Left renal cortex interstitium (tissue), 4 donors: ENCODE data around the gene NUP37. TPM values are rescaled to one million over a fixed set of nuclear protein-coding genes. Genes with fewer than 3 reads are reported as not detected.
"Not testable (repeated sequence)": the region's sequence is repeated elsewhere in the genome, so short reads cannot be mapped to it uniquely, and the experiment has no call there.

ENCODE experiments used
- DNase-seq, 4 donors: peaks; one replicate each; pipeline ENCODE4 v3.0.0-alpha.2; 2013; ENCODE audit warnings: low read depth in 4 of 4, low spot score in 2 of 4, missing footprints in 1 of 4
- polyA plus RNA-seq, 4 donors: library from polyadenylated mRNA; unstranded; fragments of 120-200 nt; gene quantifications; one replicate each; pipeline ENCODE4 v1.2.1, GENCODE V29; 2013; ENCODE audit not compliant: insufficient read length in 4 of 4

Gene NUP37
- polyA plus RNA-seq, 4 donors = 27.9 to 36.7 (median 34.0) TPM

DNA sequence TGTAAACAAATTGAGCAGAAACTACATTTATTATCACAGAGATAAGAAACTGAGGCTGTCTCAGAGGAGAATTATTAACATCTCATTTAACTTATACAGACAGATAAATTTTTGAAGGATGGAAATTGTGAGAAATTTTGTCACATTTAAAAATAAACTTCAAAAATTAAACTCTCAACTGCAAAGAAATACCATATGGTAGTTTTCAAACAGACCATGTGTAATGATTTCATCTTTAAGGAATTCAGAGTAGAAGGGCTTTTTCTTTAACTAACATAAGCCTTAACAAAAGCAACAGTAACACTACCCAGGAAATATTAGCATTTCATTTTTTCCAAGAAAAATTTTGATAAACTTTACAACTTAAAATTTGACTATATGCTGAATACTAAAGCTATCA lies 26.6 kb downstream of the NUP37 start:
- DNase-seq = no peak

DNA sequence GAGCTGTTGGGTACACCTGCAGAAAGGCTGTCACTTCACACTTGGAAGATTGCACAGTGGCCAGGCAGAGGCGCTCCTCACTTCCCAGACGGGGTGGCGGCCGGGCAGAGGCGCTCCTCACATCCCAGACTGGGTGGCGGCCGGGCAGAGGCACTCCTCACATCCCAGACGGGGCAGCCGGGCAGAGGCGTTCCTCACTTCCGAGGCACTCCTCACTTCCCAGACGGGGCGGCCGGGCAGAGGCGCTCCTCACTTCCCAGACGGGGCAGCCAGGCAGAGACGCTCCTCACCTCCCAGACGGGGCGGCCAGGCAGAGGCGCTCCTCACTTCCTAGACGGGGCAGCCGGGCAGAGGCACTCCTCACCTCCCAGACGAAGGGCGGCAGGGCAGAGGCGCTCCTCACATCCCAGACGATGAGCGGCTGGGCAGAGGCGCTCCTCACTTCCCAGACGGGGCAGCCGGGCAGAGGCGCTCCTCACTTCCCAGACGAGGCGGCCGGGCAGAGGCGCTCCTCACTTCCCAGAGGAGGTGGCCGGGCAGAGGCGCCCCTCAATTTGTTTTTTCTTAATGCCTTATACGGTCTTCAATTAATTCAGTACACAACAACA lies 30.6 kb downstream of the NUP37 start:
- DNase-seq = not testable (repeated sequence)

DNA sequence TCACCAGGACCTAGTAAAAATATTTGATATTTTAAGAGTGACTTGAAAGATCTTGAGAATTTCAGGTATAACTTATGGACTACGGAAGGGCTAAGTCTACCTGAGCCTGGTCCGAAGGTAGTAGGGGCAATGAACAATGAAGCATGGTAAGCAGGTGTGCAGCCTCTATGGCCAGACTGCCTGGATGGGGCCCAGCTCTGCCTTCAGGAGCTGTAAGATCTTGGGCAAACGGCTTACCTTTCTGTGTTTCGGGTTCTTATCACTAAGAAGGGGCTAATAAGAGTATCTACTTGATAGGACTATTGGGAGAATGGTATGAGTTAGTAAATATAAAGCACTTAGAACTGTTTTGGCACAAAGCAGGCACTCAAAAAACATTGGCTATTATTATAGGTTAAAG lies 39.1 kb downstream of the NUP37 start:
- no peak for DNase-seq

DNA sequence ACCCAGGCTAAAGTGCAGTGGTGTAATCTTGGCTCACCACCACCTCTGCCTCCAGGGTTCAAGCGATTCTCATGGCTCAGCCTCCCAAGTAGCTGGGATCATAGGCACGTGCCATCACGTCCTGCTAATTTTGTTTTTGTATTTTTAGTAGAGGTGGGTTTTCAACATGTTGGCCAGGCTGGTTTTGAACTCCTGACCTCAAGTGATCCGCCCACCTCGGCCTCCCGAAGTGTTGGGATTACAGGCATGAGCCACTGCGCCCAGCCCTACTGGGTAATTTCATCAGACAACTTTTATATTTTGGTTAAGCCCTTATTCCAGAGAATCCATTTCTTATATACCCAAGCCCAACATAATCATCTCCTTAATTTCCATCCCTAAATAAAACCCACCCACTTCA lies 47.8 kb downstream of the NUP37 start:
- DNase-seq = not testable (repeated sequence)

DNA sequence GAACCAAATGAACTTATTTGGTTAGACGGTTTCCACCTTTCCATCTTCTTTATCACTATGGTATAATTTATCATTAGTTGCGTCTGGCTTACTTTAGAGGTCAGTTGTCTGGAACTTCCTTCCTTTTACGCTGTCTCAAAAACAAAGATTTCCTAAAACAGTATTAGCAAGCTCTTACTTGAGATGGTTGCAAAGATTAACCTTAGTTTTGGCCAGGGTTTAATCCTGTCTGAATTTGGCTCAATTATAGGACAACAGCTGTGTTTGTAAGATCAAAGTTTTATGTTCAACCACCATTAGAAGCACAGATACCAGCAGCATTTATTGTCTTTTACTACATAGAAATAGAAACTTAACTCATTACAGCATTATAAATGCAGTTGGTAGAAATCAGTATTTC lies 50.2 kb downstream of the NUP37 start:
- no peak for DNase-seq

DNA sequence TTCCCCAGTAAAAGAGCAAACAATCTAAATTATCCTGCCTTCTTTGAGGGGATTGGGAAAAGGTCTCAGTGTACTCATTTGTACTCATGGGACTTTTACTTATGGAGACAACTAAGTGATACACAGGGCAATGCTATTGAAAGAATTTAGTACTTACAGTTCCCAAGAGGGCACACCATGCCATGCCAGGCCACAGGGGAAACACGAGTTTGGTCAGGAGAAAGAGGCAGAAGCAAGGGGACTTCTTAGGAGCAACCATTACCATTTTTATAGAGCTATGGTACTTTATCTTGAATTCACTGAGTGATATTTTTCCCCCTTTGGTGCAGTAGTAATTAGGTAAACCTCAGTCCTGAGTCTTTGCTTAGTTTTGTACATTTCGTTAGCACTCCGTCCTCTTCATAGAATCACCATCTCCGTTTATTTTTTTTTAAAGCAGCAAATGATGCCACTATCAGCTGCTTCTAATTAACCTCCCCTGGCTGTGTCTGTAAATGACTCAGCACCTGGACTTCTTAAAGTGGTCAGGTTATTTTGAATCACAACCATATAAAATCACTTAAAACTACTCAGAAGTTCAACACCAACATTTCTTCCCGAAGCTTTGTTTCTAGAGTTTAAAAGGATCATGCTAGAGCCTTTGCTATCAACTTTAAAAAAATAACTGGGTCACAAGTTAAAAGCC lies 52.2 kb downstream of the NUP37 start:
- no peak for DNase-seq

DNA sequence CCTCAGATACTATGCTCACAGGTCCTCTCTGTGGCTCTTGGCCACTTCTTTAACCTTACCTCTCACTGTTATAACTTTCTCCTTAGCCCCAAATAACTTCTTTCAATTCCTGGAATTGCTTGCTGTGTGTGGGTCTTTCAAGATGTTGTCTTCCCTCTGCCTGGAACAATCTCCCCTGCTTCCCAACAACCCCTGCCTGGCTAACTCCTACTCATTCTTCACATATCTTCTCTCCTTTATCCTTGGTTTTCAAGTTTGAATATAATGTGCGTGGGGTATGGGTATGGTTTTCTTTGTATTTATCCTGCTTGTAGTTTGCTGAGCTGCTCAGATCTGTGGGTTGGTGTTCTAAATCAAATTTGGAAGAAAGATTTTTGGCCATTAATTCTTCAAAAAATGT lies 55.4 kb downstream of the NUP37 start:
- DNase-seq = no peak

DNA sequence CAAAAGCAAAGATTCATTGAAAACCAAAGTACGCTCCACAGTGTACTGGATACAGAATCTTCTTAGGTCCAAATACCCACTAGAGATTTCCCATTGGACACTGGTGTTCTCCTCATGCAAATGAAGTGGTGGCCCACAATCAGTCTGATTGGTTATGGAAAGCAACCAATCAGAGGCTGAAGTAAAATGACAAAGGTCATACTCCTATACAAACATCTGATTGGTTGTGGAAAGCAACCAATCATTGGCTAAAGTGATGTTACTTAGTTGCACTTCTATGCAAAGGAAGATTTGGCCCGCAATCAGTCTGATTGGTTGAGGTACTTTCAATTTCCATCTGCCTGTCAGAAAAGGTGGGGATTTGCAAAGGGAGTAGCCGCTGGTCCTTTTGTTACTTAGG lies 56.8 kb downstream of the NUP37 start:
- no peak for DNase-seq

DNA sequence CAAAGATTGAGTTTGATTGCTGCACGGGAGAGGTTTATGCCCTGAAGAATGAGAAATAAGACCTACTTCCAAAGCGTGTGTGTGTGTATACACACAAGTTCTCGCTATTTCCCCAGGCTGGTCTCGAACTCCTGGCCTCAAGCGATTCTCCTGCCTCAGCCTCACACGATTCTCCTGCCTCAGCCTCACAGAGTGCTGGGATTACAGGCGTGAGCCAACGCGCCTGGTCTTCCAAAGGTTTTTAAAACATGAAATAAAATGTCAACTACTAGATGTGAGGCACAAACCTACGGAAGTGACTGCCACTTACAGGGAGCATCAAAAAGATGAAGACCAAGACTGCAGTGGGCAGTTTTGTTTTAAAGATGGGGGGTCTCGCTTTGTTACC lies 57.5 kb downstream of the NUP37 start:
- DNase-seq = no peak

DNA sequence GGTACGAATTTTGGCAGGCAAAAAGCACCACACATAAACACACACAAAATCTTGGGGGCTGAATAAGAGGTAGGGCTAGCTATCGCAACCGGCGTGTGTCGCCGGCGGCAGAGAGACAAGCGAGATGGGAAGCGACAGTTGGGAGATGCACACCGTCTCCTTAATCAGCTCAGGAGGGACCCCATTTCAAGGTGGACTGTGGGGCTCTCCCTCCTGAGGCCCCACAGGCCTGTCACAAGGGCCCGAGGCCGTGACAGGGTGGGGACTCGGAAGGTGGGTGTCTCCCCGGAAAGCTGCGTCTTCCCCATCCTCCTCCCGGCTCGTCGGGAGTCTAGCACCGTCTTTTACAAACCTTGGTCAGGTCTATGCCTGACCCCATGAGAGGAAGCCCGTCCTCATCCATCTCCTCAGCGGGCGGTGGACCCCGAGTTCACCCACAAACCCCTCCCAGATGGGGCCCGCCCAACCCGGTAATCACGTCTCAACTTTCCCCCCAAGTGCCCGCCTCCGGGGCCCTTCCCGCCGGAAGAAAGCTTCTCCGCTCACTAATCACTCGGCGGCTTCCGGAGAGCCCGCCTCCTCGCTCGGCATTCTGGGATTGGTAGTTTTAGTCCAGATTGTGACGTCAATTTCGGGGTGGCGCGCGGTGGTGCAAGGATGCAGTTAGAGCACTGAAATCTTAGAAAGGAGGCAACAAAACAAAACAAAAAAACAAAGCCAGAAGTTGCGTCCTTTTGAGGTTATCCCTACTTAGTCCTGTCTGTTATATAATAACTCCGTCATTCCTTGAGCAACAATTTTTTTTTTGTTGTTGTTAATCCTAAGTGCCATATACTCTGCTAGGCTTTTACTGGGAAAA lies 58.1 kb downstream of the NUP37 start, which contains the start of gene WASHC3:
TSS of gene WASHC3 (minus strand) at position 432 of the 859 bp plus-strand sequence. CDS start at position 403, 29 bp downstream.
- DNase-seq = peak; percentile 83 to 95 (median 88)

DNA sequence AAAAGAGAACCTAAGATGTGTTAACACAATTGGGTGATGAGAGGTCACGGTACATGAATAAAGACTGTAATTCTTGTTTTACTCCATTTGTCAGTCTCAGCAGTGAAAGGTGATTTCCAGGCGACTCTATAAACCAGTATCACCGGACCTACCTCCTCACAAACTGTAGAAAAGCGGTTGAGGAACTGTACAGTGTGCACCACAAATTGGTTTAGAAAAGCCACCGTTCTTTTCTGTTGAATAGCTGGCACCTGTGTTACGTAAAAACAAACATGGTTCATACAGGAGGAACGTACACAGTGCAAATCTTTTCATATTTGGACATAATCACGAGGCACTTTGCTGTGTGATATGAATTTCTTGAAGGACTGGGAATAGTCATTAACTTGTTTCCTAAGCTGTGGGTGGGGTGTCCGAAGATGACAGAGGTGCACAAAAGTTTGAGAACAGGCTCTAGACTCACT lies 58.8 kb downstream of the NUP37 start:
- DNase-seq = peak in 3 of 4 donors; percentile 6 to 9 (median 7)

DNA sequence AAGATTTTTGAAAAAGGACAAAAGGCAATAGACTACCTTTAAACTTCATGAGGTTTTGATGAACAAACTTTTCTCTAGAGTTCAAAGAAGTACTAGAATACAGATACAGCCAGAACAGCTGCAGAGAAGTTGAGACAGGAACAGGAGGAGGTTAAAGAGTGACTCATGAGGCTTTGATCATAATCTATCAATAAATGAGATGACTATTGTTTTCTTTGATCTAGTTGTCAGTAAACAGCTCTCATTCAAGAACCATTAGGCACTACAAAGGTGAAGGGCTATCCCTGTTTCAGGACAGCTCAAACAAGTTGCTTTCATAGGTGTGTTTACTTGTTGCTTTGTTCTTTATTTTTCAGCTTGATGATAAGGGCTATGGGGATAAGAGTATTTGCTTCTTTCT lies 60.6 kb downstream of the NUP37 start:
- DNase-seq = no peak

DNA sequence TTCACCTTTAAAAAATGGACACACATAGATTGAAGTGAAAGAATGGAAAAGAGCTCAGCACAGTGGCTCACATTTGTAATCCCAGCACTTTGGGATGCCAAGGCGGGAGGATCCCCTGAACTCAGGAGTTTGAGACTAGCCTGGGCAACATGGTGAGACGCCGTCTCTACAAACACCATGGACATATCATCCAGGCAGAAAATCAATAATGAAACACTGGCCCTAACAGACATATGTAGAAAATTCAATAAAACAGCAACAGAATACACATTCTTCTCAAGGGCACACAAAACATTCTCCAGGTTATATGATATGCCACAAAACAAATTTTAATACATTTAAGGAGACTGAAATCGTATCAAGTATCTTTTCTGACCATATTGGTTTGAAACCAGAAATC lies 65.6 kb downstream of the NUP37 start:
- no peak for DNase-seq

DNA sequence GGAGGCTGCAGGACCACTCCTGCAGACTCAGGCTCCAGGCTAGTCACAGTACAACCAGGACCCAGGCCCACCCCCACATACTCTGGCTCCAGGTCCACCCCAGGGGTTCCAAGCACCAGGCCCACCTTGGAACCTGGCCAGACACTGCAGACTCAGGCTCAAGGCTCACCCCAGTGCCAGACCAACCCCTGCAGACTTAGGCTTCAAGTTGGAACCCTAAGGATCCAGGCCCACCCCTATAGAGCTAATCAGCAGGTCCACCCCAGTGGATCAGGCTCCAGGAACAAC lies 66.9 kb downstream of the NUP37 start:
- DNase-seq = no peak

DNA sequence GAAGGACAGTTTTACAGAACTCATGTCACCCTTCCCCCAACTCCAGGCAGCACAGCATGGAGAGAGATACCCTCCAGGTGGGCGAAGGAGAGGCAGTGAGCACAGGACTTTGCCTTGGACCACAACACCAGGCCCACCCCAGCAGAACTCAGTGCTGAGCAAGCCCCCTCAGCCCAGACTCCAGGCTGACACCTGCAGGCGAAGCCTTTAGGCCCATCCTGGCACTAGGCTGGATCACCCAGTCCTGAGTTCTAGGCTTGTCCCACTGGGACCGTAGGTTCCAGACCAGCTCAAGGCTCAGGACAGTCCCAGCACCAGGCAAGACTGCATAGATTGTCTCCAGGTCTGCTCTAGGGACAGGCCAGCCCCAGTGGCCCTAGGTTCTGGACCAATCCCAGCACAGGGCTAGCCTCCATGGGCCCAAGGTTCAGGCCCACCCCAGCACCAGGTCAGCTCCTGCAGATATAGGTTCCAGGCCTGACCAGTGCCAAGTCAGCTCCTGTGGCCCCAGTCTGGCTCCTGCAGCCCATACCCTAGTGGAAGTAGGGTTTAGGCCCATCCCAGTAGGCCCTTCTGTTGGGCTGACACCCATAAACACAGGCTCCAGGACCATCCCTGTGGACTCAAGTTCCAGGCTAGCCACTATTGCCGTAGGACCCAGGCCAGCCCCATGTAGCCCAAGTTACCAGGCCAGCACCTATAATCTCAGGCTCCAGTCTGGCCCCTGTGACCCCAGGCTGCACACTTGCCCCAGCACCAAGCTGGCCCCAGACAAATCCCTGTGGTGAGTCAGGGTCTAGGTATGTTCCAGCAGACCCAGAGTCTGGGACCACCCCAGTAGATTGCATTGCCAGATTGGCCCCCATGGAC lies 67.5 kb downstream of the NUP37 start:
- no peak for DNase-seq

DNA sequence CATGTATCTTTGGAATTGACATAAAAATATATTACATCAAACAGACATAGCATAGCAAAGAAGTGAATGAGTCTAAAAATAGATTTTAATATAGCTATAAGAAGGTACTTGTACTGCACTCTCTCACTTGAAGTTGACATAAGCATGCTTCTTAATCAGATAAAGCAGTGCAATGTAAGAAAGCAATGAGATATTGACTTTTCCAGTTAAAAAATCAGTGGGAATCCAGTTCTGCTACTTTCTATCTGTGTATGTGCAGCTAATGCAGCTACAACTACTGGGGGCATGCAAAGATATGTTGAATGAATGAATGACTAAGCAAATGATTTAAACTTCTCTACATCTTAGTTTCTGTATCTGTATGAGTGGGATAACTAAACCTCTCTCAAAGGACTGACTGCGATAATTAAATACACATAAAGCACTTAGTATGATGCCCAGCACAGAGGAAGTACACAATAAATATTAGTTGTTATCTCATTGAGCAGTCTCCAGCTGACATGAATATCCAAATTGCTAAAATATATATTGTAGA lies 68.4 kb downstream of the NUP37 start:
- no peak for DNase-seq

DNA sequence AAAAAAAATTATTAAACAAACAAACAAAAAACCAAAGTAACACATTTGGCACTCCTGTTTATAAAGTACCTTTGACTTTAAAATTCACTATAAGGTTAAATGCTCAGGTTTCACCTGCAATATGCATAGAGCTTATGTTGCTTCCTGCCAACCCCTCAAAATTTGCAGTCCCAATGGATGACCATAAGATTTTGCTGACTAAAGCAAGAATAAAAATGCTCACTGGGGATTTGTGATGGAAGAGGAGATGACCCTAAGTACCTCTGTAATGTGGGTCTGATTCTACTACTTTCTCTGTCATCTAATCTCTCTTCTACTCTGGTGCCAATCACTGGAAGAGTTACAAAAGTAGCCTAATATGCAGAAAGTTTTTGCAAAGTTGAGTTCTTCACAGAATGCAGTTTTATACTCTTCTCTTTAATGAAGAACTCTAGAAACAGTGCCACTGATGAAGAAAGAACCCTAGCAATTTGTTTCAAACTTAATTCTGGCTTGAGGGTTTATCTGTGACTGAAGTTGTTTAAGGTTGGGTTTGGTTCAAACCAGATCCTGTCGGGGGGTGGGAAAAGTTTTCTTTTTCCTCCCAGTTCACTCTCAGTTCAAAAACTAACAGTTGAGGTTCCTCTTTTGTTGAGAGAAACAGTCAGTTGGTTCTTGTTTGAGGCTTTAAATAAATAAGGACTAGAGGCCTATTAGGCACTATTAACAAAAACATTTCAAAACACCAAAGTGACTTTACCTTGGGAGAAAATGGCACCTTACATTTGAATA lies 69.1 kb downstream of the NUP37 start:
- no peak for DNase-seq

DNA sequence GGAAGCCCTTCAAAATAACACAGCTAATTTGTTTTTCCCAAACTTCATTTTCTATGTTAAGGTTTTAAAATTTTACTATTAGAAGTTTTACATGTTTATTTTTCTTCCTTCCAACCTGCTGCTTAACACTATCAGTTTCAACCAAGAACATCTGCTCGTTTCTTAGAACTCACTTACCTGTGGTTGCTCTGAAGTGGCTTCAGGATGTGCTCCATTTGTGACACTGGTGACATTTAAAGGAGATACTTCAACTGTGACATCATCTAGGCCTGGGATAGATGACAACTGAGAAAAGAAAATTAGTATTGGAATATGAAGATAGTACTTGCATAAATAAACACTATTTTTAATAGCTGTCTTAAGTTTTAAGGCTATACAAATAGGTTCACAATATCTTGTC lies 76.0 kb downstream of the NUP37 start:
- no peak for DNase-seq

DNA sequence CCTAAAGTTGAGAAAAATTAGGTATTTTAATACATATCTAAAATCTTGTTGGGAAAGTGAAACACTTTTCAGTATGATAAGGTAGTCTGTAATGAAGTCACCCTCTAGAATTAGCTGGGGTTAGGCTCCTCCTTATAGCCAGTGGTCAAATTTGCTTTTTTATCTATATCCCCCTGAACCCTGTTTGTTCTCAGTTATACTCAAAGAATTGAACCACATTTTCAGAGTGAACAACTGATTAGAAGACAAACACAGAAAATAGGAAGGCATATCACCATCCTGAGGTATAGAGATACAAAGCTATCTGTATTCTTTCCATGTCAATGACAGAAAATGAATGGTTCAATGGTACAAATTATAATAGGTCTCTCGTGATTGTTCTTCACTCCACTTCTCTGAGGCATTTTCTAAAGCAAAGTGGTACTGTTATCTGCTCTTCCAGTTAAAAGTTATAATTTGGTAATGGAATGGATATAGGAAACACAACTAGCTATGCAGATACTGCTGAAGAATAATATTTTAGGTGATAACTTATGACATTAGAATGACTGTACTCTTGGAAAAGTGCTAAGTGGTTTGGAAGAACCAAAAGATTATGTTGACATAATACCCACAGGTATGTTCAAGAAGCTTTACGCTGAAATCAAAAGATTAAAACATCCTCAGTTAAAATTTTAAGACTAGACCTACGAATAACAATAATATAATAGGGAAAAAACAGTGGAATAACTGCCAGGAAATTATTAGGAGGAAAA lies 85.7 kb downstream of the NUP37 start:
- DNase-seq = no peak
